ENCODE data around the gene ANKMY1.

ANKMY1 gene

DNA sequence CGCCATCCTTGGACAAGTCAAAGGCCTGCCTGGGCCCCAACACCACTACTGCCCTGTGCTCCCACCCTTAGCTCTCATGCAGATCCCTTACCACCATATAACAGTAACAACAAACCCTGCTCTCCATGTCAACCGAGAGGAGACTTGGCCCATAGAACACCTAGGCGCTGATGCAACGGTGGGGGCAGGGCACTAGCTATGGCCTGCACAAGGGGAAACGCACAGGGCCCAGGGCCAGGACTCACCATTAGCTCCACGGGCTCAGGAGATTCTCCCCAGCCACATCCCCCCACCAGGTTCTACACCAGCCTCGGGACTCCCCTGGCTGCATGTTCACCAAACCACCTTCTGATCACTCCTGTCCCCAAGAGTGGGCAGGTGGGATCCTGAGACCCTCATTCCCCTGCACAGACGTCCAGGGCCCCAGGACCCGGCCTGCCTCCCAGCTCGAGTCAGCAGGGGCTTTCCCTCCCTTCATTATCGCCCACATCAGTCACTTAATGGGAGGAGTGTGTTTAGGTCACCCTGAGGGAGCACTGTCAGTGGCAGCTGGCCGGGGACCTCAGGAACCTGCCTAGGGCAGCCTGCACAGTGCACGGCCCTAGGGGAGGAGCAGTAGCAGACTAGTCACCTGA is 29.3 kb downstream of the ANKMY1 start:
- ChIA-PET POLR2A (no interaction called here), CTCF (interaction anchor here (2.0 kb wide), 1 partner anchor 14 kb away, joined by 10 read pairs; no protein-coding TSS in a partner anchor)
- TF ChIP-seq, protein P1, sequence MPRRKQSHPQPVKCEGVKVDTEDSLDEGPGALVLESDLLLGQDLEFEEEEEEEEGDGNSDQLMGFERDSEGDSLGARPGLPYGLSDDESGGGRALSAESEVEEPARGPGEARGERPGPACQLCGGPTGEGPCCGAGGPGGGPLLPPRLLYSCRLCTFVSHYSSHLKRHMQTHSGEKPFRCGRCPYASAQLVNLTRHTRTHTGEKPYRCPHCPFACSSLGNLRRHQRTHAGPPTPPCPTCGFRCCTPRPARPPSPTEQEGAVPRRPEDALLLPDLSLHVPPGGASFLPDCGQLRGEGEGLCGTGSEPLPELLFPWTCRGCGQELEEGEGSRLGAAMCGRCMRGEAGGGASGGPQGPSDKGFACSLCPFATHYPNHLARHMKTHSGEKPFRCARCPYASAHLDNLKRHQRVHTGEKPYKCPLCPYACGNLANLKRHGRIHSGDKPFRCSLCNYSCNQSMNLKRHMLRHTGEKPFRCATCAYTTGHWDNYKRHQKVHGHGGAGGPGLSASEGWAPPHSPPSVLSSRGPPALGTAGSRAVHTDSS (tag by site-specific recombination; IDR thresholded peaks at IDR 0.05), result no peak
- no peak for TF ChIP-seq ZNF202 (tag by site-specific recombination; IDR thresholded peaks at IDR 0.05; ENCODE audit: borderline replicate concordance)
- Histone ChIP-seq H3K4me3 (ENCODE audit: low read depth, low read length) (no peak overlapping the region), H3K4me1 (ENCODE audit: control insufficient read depth, insufficient read depth, low read length) (no peaks in the 10 kb centered on the region), H3K9me3 (ENCODE audit: control insufficient read depth, insufficient read depth, low read depth, low read length) (no peaks in the 10 kb centered on the region), H3K27ac (ENCODE audit: extremely low read depth, low read depth, low read length) (no peak overlapping the region), H3K36me3 (ENCODE audit: control insufficient read depth in 2 of 2, insufficient read depth in 1 of 2, low read length in 2 of 2) (peaks cover 0 to 40% of the 10 kb centered on the region in 2 experiments; a peak in 2 of 3 replicates)

DNA sequence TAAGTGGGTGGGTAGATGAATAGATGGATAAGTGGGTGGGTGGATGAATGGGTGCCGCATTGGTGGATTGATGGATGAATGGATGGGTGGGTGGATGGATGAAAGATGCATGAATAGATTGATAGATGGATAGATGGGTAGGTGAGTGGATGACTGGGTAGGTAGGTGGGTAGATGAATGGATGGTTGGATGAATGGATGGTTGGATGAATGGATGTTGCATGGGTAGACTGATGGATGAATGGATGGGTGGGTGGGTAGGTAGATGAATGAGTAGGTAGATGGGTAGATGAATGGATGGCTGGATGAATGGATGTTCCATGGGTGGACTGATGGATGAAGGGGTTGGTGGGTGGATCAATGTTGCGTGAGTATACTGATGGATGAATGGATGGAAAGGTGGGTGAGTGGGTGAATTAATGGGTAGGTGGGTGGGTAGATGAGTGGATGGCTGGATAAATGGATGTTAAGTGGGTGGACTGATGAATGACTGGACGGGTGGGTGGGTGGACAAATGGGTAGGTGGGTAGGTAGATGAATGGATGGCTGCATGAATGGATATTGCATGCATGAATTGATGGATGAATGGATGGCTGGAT is 30.5 kb downstream of the ANKMY1 start:
- TF ChIP-seq ZNF837 (tag by site-specific recombination; IDR thresholded peaks at IDR 0.05) (no peak), EGR2 (tag by site-specific recombination; IDR thresholded peaks at IDR 0.05; ENCODE audit: low read depth) (peak; percentile 90), ZFHX2 (tag by site-specific recombination; conservative IDR thresholded peaks at IDR 0.05) (peak; percentile 95), ZNF335 (tag by site-specific recombination; conservative IDR thresholded peaks at IDR 0.05) (no peak), ZNF366 (tag by site-specific recombination; conservative IDR thresholded peaks at IDR 0.05) (peak; percentile 51), ZBTB17 (tag by site-specific recombination; IDR thresholded peaks at IDR 0.05) (peak; percentile 54; the same call in 1 of the 2 replicates)
- TF ChIP-seq, protein P2, sequence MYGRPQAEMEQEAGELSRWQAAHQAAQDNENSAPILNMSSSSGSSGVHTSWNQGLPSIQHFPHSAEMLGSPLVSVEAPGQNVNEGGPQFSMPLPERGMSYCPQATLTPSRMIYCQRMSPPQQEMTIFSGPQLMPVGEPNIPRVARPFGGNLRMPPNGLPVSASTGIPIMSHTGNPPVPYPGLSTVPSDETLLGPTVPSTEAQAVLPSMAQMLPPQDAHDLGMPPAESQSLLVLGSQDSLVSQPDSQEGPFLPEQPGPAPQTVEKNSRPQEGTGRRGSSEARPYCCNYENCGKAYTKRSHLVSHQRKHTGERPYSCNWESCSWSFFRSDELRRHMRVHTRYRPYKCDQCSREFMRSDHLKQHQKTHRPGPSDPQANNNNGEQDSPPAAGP (tag by site-specific recombination; IDR thresholded peaks at IDR 0.05), result no peak
- TF ChIP-seq, protein P3, sequence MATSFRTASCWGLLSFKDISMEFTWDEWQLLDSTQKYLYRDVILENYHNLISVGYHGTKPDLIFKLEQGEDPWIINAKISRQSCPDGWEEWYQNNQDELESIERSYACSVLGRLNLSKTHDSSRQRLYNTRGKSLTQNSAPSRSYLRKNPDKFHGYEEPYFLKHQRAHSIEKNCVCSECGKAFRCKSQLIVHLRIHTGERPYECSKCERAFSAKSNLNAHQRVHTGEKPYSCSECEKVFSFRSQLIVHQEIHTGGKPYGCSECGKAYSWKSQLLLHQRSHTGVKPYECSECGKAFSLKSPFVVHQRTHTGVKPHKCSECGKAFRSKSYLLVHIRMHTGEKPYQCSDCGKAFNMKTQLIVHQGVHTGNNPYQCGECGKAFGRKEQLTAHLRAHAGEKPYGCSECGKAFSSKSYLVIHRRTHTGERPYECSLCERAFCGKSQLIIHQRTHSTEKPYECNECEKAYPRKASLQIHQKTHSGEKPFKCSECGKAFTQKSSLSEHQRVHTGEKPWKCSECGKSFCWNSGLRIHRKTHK (tag by site-specific recombination; IDR thresholded peaks at IDR 0.05), result no peak
- no peaks in the 10 kb centered on the region for H3K9me3 ChIP-seq (ENCODE audit: control insufficient read depth, insufficient read depth, low read depth, low read length)
- peaks cover 0 to 53% of the 10 kb centered on the region in 2 experiments; a peak in 2 of 3 replicates for H3K36me3 ChIP-seq (ENCODE audit: control insufficient read depth in 2 of 2, insufficient read depth in 1 of 2, low read length in 2 of 2)
- no peaks in the 10 kb centered on the region for H3K4me1 ChIP-seq (ENCODE audit: control insufficient read depth, insufficient read depth, low read length)
- ChIA-PET CTCF (no interaction called here), POLR2A (no interaction called here)
- no peak overlapping the region for H3K27ac ChIP-seq (ENCODE audit: extremely low read depth, low read depth, low read length)
- no peak overlapping the region for H3K4me3 ChIP-seq (ENCODE audit: low read depth, low read length)

DNA sequence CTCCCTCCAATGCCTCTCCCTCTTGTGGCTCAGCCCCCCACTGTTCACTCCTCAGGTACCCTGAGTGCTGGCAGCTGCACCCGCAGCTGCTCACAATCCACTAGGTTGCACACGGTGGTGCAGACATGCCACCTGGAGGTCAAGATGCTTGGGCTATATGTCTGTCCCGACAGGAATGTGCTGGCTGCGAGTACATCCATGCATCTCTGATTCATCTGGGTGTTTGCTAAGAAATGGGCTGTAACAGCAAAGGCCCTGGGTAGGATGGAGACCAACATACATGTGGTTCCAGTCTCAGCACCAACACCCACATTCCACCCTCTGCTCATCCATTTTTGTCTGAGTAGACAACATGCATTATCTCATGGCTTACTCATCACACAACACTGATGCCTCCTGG is 31.3 kb downstream of the ANKMY1 start:
- H3K27ac ChIP-seq (ENCODE audit: extremely low read depth, low read depth, low read length), result no peak overlapping the region
- ChIA-PET POLR2A (no interaction called here), CTCF (interaction anchor here (0.7 kb wide), 1 partner anchor 45 kb away, joined by 3 read pairs; no protein-coding TSS in a partner anchor)
- no peaks in the 10 kb centered on the region for H3K4me1 ChIP-seq (ENCODE audit: control insufficient read depth, insufficient read depth, low read length)
- H3K36me3 ChIP-seq (ENCODE audit: control insufficient read depth in 2 of 2, insufficient read depth in 1 of 2, low read length in 2 of 2), result peaks cover 0 to 53% of the 10 kb centered on the region in 2 experiments; a peak in 2 of 3 replicates
- no peaks in the 10 kb centered on the region for H3K9me3 ChIP-seq (ENCODE audit: control insufficient read depth, insufficient read depth, low read depth, low read length)
- H3K4me3 ChIP-seq (ENCODE audit: low read depth, low read length), result no peak overlapping the region
- no peak for TF ChIP-seq SETDB1 (IDR thresholded peaks at IDR 0.05; ENCODE audit: insufficient read length, low read length)
- TF ChIP-seq ZNF600 (tag by site-specific recombination; IDR thresholded peaks at IDR 0.05), result no peak
- TF ChIP-seq ZNF211 (tag by site-specific recombination; IDR thresholded peaks at IDR 0.05; ENCODE audit: low read depth), result no peak
- TF ChIP-seq, protein P4, sequence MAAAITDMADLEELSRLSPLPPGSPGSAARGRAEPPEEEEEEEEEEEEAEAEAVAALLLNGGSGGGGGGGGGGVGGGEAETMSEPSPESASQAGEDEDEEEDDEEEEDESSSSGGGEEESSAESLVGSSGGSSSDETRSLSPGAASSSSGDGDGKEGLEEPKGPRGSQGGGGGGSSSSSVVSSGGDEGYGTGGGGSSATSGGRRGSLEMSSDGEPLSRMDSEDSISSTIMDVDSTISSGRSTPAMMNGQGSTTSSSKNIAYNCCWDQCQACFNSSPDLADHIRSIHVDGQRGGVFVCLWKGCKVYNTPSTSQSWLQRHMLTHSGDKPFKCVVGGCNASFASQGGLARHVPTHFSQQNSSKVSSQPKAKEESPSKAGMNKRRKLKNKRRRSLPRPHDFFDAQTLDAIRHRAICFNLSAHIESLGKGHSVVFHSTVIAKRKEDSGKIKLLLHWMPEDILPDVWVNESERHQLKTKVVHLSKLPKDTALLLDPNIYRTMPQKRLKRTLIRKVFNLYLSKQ (tag by site-specific recombination; IDR thresholded peaks at IDR 0.05; ENCODE audit: borderline replicate concordance), result no peak
- TF ChIP-seq ZNF521 (tag by site-specific recombination; IDR thresholded peaks at IDR 0.05), result no peak
- no peak for TF ChIP-seq GLIS1 (tag by site-specific recombination; IDR thresholded peaks at IDR 0.05)
- no peak for TF ChIP-seq ZNF629 (tag by site-specific recombination; IDR thresholded peaks at IDR 0.05)
- no peak for TF ChIP-seq ZFHX2 (tag by site-specific recombination; conservative IDR thresholded peaks at IDR 0.05)
- no peak for TF ChIP-seq REPIN1 (tag by site-specific recombination; IDR thresholded peaks at IDR 0.05; ENCODE audit: low read depth)
- TF ChIP-seq ZNF223 (tag by site-specific recombination; IDR thresholded peaks at IDR 0.05), result no peak
- no peak for TF ChIP-seq ZNF324 (tag by site-specific recombination; IDR thresholded peaks at IDR 0.05)

Data from HEK293 (cell line).